IPS DF 4.7 (cell line): ENCODE measurements around the gene ZNF880.
"Not testable (repeated sequence)": the region's sequence is repeated elsewhere in the genome, so short reads cannot be mapped to it uniquely, and the experiment has no call there.

Source experiments
- DNase-seq: peaks from one replicate; pipeline ENCODE4 v3.0.0-alpha.2; 2013; ENCODE audit warnings: low spot score; ENCODE audit errors: extremely low read depth

Gene ZNF880

DNA sequence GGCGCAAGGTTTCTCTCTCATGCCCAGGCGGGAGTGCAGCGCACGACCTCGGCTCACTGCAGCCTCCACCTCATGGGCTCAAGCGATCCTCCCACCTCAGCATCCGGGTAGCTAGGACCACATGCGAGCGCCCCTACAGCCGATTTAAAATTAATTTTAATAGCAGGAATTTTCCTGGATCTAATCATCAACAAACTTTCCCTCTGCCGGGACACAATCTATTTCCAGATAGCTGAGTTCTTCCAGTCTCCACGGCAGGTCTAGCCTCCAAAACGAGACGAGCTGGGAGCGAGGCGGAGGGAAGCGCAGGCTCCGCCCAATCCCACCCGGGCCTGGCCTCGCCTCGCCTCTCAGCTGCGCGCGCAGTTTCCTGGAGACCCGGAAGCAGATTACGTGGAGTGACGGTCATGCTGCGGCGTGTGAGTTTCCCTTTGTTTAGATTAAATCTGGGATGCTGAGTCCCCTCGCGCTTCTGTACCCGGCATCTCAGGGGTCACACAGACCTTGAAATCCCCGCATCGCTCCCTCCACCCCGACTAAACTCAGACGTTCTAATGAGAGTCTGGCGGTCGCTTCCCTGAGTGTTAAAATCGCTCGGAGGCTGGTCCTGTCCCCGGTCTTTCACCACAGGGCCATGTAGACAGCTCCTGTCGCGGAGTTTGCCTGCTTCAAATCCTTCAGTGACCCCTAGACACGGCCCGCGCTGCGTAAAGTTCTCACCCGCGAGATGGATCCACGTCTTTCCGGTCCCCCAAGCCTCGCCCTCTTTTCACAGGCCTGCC, at the start of gene ZNF880:
Gene ZNF880 (plus strand): TSS at position 365 of the 782 bp plus-strand sequence. CDS start 43 bp downstream, at position 408.
- DNase-seq = peak; percentile 68

- no peak for DNase-seq
Observed at GRCh38 chr19:52322429-52322828, 47.3 kb upstream of the ZNF880 start.

DNA sequence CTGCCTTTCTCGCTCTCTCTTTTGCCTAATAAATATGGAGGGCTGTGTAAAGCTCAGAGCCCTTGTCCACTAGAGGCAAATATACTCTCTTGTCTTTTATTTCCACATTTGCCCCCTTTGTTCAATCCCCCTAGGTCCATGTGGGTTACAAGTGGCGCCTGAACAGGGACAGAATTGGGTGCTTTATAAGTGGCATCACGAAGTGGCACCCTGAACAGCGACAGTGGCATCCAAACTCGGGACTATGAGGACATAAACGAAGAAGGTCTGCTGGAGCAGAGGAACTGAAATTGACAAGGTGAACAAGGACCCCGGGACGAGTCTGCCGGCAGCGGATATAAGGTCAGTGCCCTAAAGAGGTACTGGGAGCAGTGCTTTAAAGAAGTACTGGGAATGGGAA, 38.0 kb upstream of the ZNF880 start:
- no peak for DNase-seq

GRCh38 chr19:52335768-52336116, 34.0 kb upstream of the ZNF880 start:
- no peak for DNase-seq

- no peak for DNase-seq
Observed at GRCh38 chr19:52336117-52336790, 33.5 kb upstream of the ZNF880 start, which contains the start of gene ZNF610. Gene ZNF610, plus strand, starts transcription at chr19:52336243. Its CDS starts 12,930 bp downstream, at chr19:52349173.

- DNase-seq = no peak
Observed at GRCh38 chr19:52336791-52337381, 32.8 kb upstream of the ZNF880 start.

- DNase-seq = not testable (repeated sequence)
Observed at GRCh38 chr19:52339022-52339421, 30.7 kb upstream of the ZNF880 start.

- DNase-seq = peak; percentile 62
Observed at GRCh38 chr19:52343548-52343947, 26.2 kb upstream of the ZNF880 start.

DNA sequence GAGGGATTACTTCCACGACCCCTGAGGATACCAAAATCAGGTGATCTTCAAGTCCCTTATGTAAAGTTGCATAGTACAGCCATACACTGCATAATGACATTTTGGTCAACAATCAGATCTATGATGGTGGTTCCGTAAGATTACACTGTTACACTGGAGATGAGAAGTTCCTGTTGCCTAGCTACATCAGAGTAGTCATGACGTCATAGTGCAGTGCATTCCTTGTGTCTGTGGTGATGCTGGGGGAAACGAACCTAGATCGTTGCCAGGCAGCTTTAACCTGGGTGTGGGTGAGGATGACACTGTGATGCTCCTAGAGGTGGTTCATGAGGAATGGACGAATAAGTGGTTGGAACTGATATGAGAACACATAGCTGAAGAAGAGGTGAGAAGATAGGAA, 24.6 kb upstream of the ZNF880 start:
- DNase-seq = no peak

GRCh38 chr19:52351512-52351911, 18.2 kb upstream of the ZNF880 start:
- no peak for DNase-seq

- DNase-seq = no peak
Observed at GRCh38 chr19:52366414-52366824, 3.3 kb upstream of the ZNF880 start.

GRCh38 chr19:52370341-52370710, 603 bp downstream of the ZNF880 start:
- DNase-seq = no peak

DNA sequence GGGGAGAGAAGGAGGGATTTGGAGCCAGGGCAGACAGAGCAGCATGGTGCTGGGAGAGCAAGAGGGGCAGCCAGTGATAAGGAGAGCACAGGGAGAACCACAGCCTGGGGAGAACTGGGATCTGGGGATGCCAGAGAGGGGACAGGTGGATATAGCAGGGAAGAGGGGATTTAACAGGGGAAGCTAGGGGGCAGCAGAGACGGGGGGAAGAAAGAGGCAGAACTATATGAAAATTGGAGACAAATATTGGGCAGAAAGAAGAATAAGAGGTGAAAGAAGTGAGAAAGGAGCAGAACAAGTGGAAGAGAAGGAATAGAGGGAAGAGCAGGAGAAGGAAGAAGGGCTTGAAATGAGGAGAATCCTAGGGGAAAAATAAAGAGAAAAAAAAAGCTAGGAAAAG, 21.4 kb downstream of the ZNF880 start:
- no peak for DNase-seq

DNA sequence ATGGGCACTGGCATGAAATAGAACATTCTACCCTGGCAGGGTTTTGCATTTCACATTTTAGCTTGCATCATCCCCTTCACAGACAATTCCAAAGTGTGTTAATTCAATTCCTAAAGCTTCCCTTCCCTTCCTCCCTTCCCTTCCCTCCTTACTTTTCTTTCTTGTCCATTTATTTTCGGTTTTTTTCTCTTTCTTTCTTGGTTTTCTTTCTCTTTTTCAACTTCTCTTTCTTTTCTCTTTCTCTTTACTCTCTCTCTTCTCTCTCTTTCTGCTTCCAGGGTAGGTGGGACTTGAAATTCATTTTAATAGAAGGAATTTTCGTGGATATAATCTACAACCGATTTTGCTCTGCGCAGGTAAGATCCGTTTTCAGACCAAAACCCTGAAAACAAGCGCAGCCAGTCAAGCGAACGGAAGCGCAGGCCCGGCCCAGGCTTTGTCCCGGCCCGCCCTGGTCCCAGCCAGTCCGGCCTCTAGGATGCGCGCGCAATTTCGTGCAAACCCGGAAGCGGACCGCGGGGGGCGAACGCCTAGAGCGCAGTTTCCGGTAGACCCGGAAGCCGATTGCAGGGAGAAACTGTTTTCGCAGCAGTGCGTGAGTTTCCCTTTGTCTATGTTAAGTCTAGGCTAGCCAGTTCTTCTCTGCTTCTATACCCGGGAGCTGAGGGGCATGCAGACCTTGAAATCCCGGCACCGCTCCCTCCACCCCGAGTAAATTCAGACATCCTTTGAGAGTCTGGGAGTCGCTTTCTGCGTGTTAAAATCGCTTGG, 27.8 kb downstream of the ZNF880 start, which contains the start of gene ZNF528:
Gene ZNF528 (plus strand): TSS at position 540 of the 771 bp plus-strand sequence. CDS start 4,165 bp downstream, outside the sequence.
- no peak for DNase-seq

DNA sequence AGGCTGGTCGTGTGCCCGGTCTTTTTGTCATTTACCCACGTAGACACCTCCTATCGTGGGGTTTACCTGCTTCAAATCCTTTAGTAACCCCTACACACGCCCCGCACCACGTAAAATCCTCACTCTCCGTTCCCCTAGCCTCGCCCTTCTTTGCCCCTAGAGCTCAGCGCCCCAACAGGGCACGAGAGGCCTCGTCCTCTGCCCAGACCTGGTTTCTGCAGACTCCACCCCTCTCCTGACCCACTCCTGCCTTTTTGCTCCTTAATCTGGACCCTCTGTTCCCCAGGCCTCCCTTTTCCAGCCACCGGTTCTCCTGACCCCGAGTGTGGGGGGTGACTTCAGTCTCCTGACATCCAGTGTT, 28.3 kb downstream of the ZNF880 start:
- no peak for DNase-seq

DNA sequence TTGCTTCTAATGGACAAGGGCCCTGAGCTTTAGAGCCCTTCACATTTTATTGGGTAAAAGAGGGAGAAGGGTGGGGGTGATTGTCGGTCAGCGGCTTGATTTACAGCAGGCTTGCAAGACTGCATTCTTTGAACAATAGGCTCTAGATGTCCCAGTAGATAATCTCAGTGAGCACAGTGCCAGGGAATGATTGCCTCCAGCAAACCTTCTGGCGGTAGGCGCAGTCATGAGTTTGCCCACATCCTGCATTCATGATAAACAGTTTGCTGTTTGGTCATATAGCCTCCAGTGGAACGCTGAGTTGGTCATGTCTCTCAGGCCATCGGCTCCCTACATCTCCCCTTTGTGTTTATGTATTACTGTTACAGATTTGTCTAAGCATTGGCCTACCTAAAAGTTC, 40.6 kb downstream of the ZNF880 start:
- DNase-seq = no peak

DNA sequence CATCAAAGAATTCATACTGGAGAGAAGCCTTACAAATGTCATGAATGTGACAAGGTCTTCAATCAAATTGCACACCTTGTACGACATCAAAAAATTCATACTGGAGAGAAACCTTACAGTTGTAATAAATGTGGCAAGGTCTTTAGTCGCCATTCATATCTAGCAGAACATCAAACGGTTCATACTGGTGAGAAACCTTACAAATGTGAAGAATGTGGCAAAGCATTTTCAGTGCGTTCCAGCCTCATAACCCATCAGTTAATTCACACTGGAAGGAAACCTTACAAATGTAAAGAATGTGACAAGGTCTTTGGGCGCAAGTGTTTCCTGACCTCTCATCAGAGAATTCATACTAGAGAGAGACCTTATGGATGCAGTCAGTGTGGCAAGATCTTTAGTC, 46.0 kb downstream of the ZNF880 start:
- no peak for DNase-seq

DNA sequence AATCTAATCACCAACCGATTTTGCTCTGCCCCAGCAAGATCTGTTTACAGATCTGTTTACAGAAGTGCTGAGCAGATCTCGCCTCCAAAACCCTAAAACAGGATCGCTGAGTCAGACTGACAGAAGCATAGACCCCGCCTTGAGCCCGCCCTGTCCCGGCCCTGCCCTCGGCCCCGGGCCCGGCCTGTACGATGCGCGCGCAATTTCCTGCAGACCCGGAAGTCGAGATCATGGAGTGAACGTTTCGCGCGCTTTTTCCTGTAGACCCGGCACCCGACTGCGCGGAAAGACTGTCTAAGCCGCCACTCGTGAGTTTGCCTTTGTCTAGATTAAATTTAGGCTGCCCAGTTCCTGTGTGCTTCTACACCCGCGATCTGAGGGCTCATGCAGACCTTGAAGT, 59.2 kb downstream of the ZNF880 start, which contains the start of gene ZNF534:
Gene ZNF534 (plus strand): TSS at position 212 of the 400 bp plus-strand sequence. CDS start 2,327 bp downstream, outside the sequence.
- no peak for DNase-seq
